ENCODE results near the gene CASZ1. TPM values are rescaled to one million over a fixed set of nuclear protein-coding genes. Genes with fewer than 3 reads are reported as not detected.
A peak's percentile ranks its signal among the peaks of the same experiment; 100 is the strongest.

The CASZ1 gene
- total and polyA plus RNA-seq, 10 donors = 0.73 to 14.5 (median 9.1) TPM

- TF ChIP-seq POLR2AphosphoS5 (IDR thresholded peaks at IDR 0.05) (no peak), CTCF (IDR thresholded peaks at IDR 0.05 in 8 of 11, conservative IDR thresholded peaks at IDR 0.05 in 3 of 11) (no peak), POLR2A (IDR thresholded peaks at IDR 0.05) (no peak)
- Histone ChIP-seq H3K36me3 (peaks cover 0 to 15% (median 0%) of the 10 kb centered on the region in 6 donors), H3K27me3 (replicated peaks in 1 of 7) (peaks cover 0 to 3% (median 0%) of the 10 kb centered on the region in 7 donors), H3K4me1 (peaks cover 0 to 61% (median 16%) of the 10 kb centered on the region in 6 donors), H3K4me3 (no peak overlapping the region), H3K9me3 (no peaks in the 10 kb centered on the region), H3K27ac (no peak overlapping the region)
- WGBS, 5 donors = 81 to 86% (median 84%) methylated on average over 6 to 12 of the region's 12 CpGs
- intact Hi-C loops (cut with DNase I; ENCODE audit: low total_unique reads) = no loop called here
- no peak for DNase-seq
Measured at GRCh38 chr1:10669570-10669969, 126.9 kb downstream of the CASZ1 start.

GRCh38 chr1:10667861-10668761, 128.3 kb downstream of the CASZ1 start:
- peaks cover 0 to 29% (median 3%) of the 10 kb centered on the region in 6 donors for H3K36me3 ChIP-seq
- peaks cover 0 to 3% (median 0%) of the 10 kb centered on the region in 7 donors for H3K27me3 ChIP-seq (replicated peaks in 1 of 7)
- no peak overlapping the region for H3K27ac ChIP-seq
- no peaks in the 10 kb centered on the region for H3K9me3 ChIP-seq
- H3K4me1 ChIP-seq = peaks cover 0 to 75% (median 26%) of the 10 kb centered on the region in 6 donors
- TF ChIP-seq POLR2AphosphoS5 (IDR thresholded peaks at IDR 0.05) (no peak), POLR2A (IDR thresholded peaks at IDR 0.05) (no peak), CTCF (IDR thresholded peaks at IDR 0.05 in 8 of 11, conservative IDR thresholded peaks at IDR 0.05 in 3 of 11) (no peak)
- WGBS, 5 donors = 77 to 89% (median 83%) methylated on average over 30 to 40 of the region's 40 CpGs
- H3K4me3 ChIP-seq = no peak overlapping the region
- intact Hi-C loops (cut with DNase I; ENCODE audit: low total_unique reads) = no loop called here
- DNase-seq = no peak

- Histone ChIP-seq H3K27me3 (replicated peaks in 1 of 7) (peaks cover 0 to 1% (median 0%) of the 10 kb centered on the region in 7 donors), H3K4me1 (peaks cover 0 to 60% (median 25%) of the 10 kb centered on the region in 6 donors), H3K27ac (no peak overlapping the region), H3K36me3 (peaks cover 0 to 30% (median 3%) of the 10 kb centered on the region in 6 donors), H3K4me3 (no peak overlapping the region), H3K9me3 (no peaks in the 10 kb centered on the region)
- 74 to 85% (median 81%) methylated on average over 30 to 36 of the region's 36 CpGs for WGBS, 5 donors
- TF ChIP-seq POLR2AphosphoS5 (IDR thresholded peaks at IDR 0.05) (peak in 1 of 3 donors; percentile 4), POLR2A (IDR thresholded peaks at IDR 0.05) (no peak)
- no peak for DNase-seq
- intact Hi-C loops (cut with DNase I; ENCODE audit: low total_unique reads) = no loop called here
Measured at GRCh38 chr1:10665930-10666850, 130.3 kb downstream of the CASZ1 start.

- Histone ChIP-seq H3K27ac (no peak overlapping the region), H3K4me1 (peaks cover 0 to 50% (median 23%) of the 10 kb centered on the region in 6 donors), H3K4me3 (no peak overlapping the region), H3K27me3 (replicated peaks in 1 of 7) (no peaks in the 10 kb centered on the region), H3K36me3 (peaks cover 0 to 37% (median 5%) of the 10 kb centered on the region in 6 donors), H3K9me3 (no peaks in the 10 kb centered on the region)
- WGBS, 5 donors = 93 to 98% (median 96%) methylated on average over 28 to 31 of the region's 31 CpGs
- DNase-seq = no peak
- TF ChIP-seq POLR2A (IDR thresholded peaks at IDR 0.05) (no peak), CTCF (IDR thresholded peaks at IDR 0.05 in 8 of 11, conservative IDR thresholded peaks at IDR 0.05 in 3 of 11) (no peak), POLR2AphosphoS5 (IDR thresholded peaks at IDR 0.05) (no peak)
- intact Hi-C loops (cut with DNase I; ENCODE audit: low total_unique reads) = no loop called here
Measured at GRCh38 chr1:10665226-10665625, 131.2 kb downstream of the CASZ1 start.

Measured in spleen (tissue), 11 donors.